Aorta (tissue), 5 donors: Measurements from ENCODE around the gene KLF15. TPM values are rescaled to one million over a fixed set of nuclear protein-coding genes. Genes with fewer than 3 reads are reported as not detected.

ENCODE experiments used
- ATAC-seq: fragments of 200-7000 bp; cut with Tn5 transposase; one replicate; pipeline ENCODE4 v1.9.1; 2022; ENCODE audit warnings: moderate library complexity; ENCODE audit not compliant: low FRiP score
- DNase-seq, 2 donors: peaks; one replicate each; pipeline ENCODE4 v3.0.0-alpha.2; 2020
- H3K27ac ChIP-seq, 2 donors: one replicate each; pipeline ENCODE4 v1.5.1; 2013; ENCODE audit warnings: low read length in 2 of 2, mild to moderate bottlenecking in 2 of 2, moderate library complexity in 2 of 2, control low read depth in 1 of 2, inconsistent platforms in 1 of 2, low read depth in 1 of 2
- H3K27me3 ChIP-seq, 2 donors: one replicate each; pipeline ENCODE4 v1.6.1; 2013; ENCODE audit warnings: control low read depth in 1 of 2, low read length in 1 of 2, mild to moderate bottlenecking in 1 of 2, moderate library complexity in 1 of 2; ENCODE audit not compliant: insufficient read depth in 2 of 2, control insufficient read depth in 1 of 2
- H3K36me3 ChIP-seq, 2 donors: one replicate each; pipeline ENCODE4 v1.6.1; 2013; ENCODE audit warnings: control low read depth in 1 of 2, low read length in 1 of 2, mild to moderate bottlenecking in 1 of 2; ENCODE audit not compliant: insufficient read depth in 2 of 2, control insufficient read depth in 1 of 2
- H3K4me1 ChIP-seq, 2 donors: one replicate each; pipeline ENCODE4 v1.6.1; 2013; ENCODE audit warnings: low read length in 2 of 2, control low read depth in 1 of 2, mild to moderate bottlenecking in 1 of 2, moderate library complexity in 1 of 2; ENCODE audit not compliant: insufficient read depth in 2 of 2, control insufficient read depth in 1 of 2
- H3K4me3 ChIP-seq, 2 donors: one replicate each; pipeline ENCODE4 v1.5.1; 2013; ENCODE audit warnings: low read length in 2 of 2, control low read depth in 1 of 2, mild to moderate bottlenecking in 1 of 2
- H3K9me3 ChIP-seq: one replicate; pipeline ENCODE4 v1.6.1; 2013; ENCODE audit warnings: mild to moderate bottlenecking, low read length; ENCODE audit not compliant: control insufficient read depth
- WGBS, 2 donors: extraction: QIAGEN DNeasy Blood & Tissue Kit; methylation state at CpG; one replicate each; pipeline ENCODE4 v1.1.7; 2013; 5-methylcytosine and 5-hydroxymethylcytosine counted together
- intact Hi-C, 2 donors: fragments of 100-400 bp; cut with DNase I; formaldehyde crosslinking; loops; one replicate each; pipeline versions ENCODE4 v1.14.2 to v1.15.0; 2022
- polyA plus RNA-seq, 2 donors: library from polyadenylated mRNA; stranded (reverse); fragments of 200-250 nt; gene quantifications; one replicate each; pipeline ENCODE4 v1.2.3, GENCODE V29; 2013
- total RNA-seq, 2 donors: library from RNA; stranded (reverse); fragmentation: NEBNext Ultra II Directional; extraction: Animal tissue kit (Norgen Biotek cat#: 25700); gene quantifications; one replicate each; pipeline ENCODE4 v1.2.1, GENCODE V29; 2021
- donor health status: healthy with polysubstance abuse.
- donor health status: Bipolar disorder and iron deficiency.
- donor health status: DM: no; HTN: no; CAD: no.
- donor health status: DM: no; HTN: no; CAD: no.
- donor health status: DM: yes; HTN: yes; CAD: no.

KLF15 gene
- total and polyA plus RNA-seq, 4 donors, result 8.5 to 43.9 (median 31.8) TPM

- H3K9me3 ChIP-seq, result no peaks in the 10 kb centered on the region
- no peak overlapping the region for H3K4me3 ChIP-seq
- no peaks in the 10 kb centered on the region for H3K27me3 ChIP-seq
- H3K4me1 ChIP-seq, result no peaks in the 10 kb centered on the region
- no peaks in the 10 kb centered on the region for H3K36me3 ChIP-seq
- WGBS, 2 donors, result 63 to 64% methylated on average over 3 of the region's 3 CpGs
- DNase-seq (no peak), ATAC-seq (no peak)
- H3K27ac ChIP-seq, result no peak overlapping the region
- intact Hi-C loops, result loop anchor here in 1 of 2 donors (5.0 kb wide), 1 partner anchor 53 kb away; the partner anchor contains the start of gene KLF15
Observed at GRCh38 chr3:126304704-126305103, 52.5 kb downstream of the KLF15 start.

DNA sequence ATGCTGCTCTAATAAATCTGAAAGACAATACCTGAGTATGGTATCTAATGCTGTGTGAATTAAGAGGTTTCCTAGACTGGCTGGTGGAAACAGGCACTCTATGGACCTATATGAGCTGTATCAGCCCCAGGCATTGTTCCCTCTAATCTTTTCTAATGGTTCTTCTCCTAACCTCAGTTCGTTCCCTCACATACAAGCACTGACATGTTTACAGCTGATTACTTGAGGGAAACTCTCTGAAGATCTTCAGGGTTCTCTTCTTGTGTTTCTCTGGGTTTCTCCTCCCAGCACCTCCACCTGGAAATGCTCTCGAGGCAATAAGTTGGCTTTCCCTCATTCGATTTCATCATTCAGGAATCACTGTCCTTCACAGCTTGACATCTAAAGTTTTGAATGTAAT, 52.9 kb downstream of the KLF15 start:
- no peaks in the 10 kb centered on the region for H3K36me3 ChIP-seq
- DNase-seq (no peak), ATAC-seq (no peak)
- no peaks in the 10 kb centered on the region for H3K27me3 ChIP-seq
- 89 to 90% methylated on average over 3 of the region's 3 CpGs for WGBS, 2 donors
- H3K4me3 ChIP-seq, result no peak overlapping the region
- H3K9me3 ChIP-seq, result no peaks in the 10 kb centered on the region
- intact Hi-C loops, result loop anchor here in 1 of 2 donors (5.0 kb wide), 1 partner anchor 53 kb away; the partner anchor contains the start of gene KLF15
- H3K27ac ChIP-seq, result no peak overlapping the region
- no peaks in the 10 kb centered on the region for H3K4me1 ChIP-seq

GRCh38 chr3:126303272-126303671, 53.9 kb downstream of the KLF15 start:
- Histone ChIP-seq H3K4me3 (no peak overlapping the region), H3K27ac (no peak overlapping the region), H3K9me3 (no peaks in the 10 kb centered on the region), H3K4me1 (no peaks in the 10 kb centered on the region), H3K27me3 (no peaks in the 10 kb centered on the region), H3K36me3 (no peaks in the 10 kb centered on the region)
- intact Hi-C loops, result loop anchor here in 1 of 2 donors (5.0 kb wide), 1 partner anchor 54 kb away; the partner anchor contains the start of gene KLF15
- ATAC-seq, result no peak
- no peak for DNase-seq

GRCh38 chr3:126300761-126301481, 56.3 kb downstream of the KLF15 start:
- H3K4me1 ChIP-seq, result no peaks in the 10 kb centered on the region
- H3K27me3 ChIP-seq, result no peaks in the 10 kb centered on the region
- no peaks in the 10 kb centered on the region for H3K9me3 ChIP-seq
- H3K27ac ChIP-seq, result peak overlapping the region in 1 of 2 donors; percentile 53
- no peak overlapping the region for H3K4me3 ChIP-seq
- ATAC-seq (no peak), DNase-seq (peak in 1 of 2 donors; percentile 75)
- WGBS, 2 donors, result 67 to 68% methylated on average over 15 of the region's 15 CpGs
- intact Hi-C loops, result loop anchor here in 1 of 2 donors (5.0 kb wide), 1 partner anchor 56 kb away; the partner anchor contains the start of gene KLF15
- no peaks in the 10 kb centered on the region for H3K36me3 ChIP-seq

DNA sequence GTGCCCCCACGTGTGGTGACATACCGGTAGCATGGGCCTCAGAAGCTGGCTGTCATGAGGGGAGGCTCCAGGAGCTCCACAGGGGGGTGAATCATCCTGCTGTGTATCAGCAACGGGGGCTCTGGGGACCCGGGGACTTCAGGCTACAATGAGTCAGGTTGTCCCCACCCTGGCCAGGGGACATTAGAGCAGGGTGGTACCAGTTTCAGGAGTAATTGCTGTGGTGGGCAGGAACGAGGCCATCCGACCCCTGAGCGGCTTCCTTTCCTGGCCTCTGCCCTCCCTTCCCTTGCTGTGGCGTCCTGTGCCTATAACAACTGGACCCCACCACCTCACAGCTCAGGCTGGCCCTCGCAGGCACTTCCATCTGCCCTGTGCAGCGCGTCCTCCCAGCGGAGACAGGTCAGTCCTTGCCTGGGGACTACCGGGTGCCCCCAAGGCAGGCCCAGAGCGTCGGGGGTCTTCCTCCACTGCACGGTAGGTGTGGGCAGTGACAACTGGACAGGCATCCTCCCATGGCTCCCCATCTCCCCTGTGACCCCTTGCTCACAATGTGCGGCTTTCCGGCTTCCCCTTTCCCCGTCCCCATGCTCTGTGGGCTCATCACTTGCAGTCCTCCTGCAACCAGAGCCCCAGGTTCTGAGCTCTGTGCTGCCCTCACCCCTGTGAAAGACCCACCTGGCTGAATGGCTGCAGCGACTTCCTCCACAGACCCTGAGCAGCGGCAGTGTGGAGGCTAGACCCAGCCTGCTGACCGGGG, 57.0 kb downstream of the KLF15 start:
- no peak overlapping the region for H3K4me3 ChIP-seq
- 93 to 97% methylated on average over 22 of the region's 22 CpGs for WGBS, 2 donors
- no peaks in the 10 kb centered on the region for H3K27me3 ChIP-seq
- intact Hi-C loops, result loop anchor here in 1 of 2 donors (5.0 kb wide), 1 partner anchor 57 kb away; the partner anchor contains the start of gene KLF15
- H3K4me1 ChIP-seq, result no peaks in the 10 kb centered on the region
- ATAC-seq (no peak), DNase-seq (no peak)
- no peaks in the 10 kb centered on the region for H3K9me3 ChIP-seq
- H3K36me3 ChIP-seq, result no peaks in the 10 kb centered on the region
- no peak overlapping the region for H3K27ac ChIP-seq

- intact Hi-C loops, result no loop called here
- no peak overlapping the region for H3K4me3 ChIP-seq
- DNase-seq, result no peak
- WGBS, 2 donors, result 83 to 93% methylated on average over 4 of the region's 4 CpGs
- ATAC-seq, result no peak
- H3K36me3 ChIP-seq, result no peaks in the 10 kb centered on the region
- no peaks in the 10 kb centered on the region for H3K9me3 ChIP-seq
- no peaks in the 10 kb centered on the region for H3K27me3 ChIP-seq
- no peak overlapping the region for H3K27ac ChIP-seq
- no peaks in the 10 kb centered on the region for H3K4me1 ChIP-seq
Observed at GRCh38 chr3:126295407-126295939, 61.7 kb downstream of the KLF15 start.

GRCh38 chr3:126294211-126294808, 62.9 kb downstream of the KLF15 start:
- H3K9me3 ChIP-seq, result no peaks in the 10 kb centered on the region
- no peak for DNase-seq
- no peak overlapping the region for H3K4me3 ChIP-seq
- H3K27ac ChIP-seq, result no peak overlapping the region
- intact Hi-C loops, result no loop called here
- no peak for ATAC-seq
- no peaks in the 10 kb centered on the region for H3K4me1 ChIP-seq
- WGBS, 2 donors, result 88 to 92% methylated on average over 10 of the region's 10 CpGs
- H3K27me3 ChIP-seq, result no peaks in the 10 kb centered on the region
- H3K36me3 ChIP-seq, result no peaks in the 10 kb centered on the region

DNA sequence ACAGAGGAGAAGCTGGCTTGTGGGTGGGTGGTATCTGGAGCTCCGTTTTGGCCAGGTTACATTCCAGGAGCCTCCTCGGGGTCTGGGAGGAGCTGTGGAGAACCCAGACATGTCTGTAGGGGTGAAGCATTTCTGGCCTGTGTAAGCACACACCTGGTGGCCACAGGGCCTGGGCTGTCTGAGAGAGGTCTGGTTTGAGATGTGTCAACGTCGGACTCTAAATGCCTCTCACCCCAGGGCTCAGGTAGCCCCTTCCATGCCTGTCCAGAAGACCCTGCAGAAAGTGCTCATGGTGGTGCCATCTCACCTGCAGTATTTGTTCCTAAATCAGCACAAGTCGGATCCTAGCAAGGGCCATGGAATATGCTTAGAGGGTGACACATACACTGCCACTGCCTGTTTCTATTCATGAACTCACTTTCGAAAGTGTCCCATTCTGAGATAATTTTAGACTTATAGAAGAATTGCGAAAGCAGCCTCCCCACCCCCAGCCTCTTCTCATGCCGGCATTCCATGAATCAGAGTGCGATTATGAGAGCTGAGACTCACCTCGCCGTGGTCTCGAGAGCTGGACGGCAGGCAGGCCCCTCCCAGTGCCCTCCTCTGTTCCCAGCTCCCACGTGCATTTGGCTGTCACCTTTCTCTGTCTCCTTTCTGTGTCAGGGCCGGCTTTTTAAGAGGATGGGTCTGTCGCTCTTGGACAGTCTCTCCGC, 63.7 kb downstream of the KLF15 start:
- intact Hi-C loops, result no loop called here
- H3K4me3 ChIP-seq, result no peak overlapping the region
- 76 to 79% methylated on average over 17 of the region's 17 CpGs for WGBS, 2 donors
- H3K27ac ChIP-seq, result no peak overlapping the region
- H3K27me3 ChIP-seq, result no peaks in the 10 kb centered on the region
- DNase-seq (peak in 1 of 2 donors; percentile 79), ATAC-seq (no peak)
- no peaks in the 10 kb centered on the region for H3K4me1 ChIP-seq
- H3K9me3 ChIP-seq, result no peaks in the 10 kb centered on the region
- H3K36me3 ChIP-seq, result no peaks in the 10 kb centered on the region
